ENCODE measurements around the gene ANAPC5.

The ANAPC5 gene

DNA sequence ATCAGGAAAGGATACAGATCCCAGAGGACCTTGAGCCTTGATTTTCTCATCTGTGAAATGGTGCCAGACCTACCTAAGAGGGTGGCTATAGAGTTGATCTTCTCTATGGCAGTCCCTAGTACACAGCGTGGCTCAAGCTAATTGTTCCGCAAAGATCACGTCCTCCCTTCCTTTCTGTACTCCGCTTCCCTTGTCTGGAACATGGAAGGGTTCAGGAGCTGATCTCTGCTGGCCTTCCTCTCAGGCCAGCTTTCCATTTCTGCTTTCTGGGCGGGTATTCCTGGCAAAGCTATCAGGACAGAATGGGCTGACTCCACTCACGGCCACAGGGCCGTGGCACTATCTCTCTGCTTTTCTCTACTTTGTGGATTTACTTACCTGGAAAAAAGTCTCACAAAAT lies 62.2 kb downstream of the ANAPC5 start:
- H3K79me2 ChIP-seq = peaks cover 19% of the 10 kb centered on the region
- no peak overlapping the region for H3K4me2 ChIP-seq (ENCODE audit: low read length)
- H3K27ac ChIP-seq = no peak overlapping the region
- H3K9ac ChIP-seq = no peak overlapping the region
- H3K4me1 ChIP-seq = no peaks in the 10 kb centered on the region
- H3K36me3 ChIP-seq (ENCODE audit: control insufficient read depth, insufficient read depth, low read length) = no peaks in the 10 kb centered on the region
- no peak overlapping the region for H2AFZ ChIP-seq
- no peaks in the 10 kb centered on the region for H3K9me3 ChIP-seq (ENCODE audit: control insufficient read depth, low read length)
- TF ChIP-seq, protein P1, sequence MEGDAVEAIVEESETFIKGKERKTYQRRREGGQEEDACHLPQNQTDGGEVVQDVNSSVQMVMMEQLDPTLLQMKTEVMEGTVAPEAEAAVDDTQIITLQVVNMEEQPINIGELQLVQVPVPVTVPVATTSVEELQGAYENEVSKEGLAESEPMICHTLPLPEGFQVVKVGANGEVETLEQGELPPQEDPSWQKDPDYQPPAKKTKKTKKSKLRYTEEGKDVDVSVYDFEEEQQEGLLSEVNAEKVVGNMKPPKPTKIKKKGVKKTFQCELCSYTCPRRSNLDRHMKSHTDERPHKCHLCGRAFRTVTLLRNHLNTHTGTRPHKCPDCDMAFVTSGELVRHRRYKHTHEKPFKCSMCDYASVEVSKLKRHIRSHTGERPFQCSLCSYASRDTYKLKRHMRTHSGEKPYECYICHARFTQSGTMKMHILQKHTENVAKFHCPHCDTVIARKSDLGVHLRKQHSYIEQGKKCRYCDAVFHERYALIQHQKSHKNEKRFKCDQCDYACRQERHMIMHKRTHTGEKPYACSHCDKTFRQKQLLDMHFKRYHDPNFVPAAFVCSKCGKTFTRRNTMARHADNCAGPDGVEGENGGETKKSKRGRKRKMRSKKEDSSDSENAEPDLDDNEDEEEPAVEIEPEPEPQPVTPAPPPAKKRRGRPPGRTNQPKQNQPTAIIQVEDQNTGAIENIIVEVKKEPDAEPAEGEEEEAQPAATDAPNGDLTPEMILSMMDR (IDR thresholded peaks at IDR 0.05) = no peak
- H3K27me3 ChIP-seq (ENCODE audit: control insufficient read depth, insufficient read depth, low read length) = no peaks in the 10 kb centered on the region
- H3K4me3 ChIP-seq (ENCODE audit: low read depth, low read length) = no peak overlapping the region

DNA sequence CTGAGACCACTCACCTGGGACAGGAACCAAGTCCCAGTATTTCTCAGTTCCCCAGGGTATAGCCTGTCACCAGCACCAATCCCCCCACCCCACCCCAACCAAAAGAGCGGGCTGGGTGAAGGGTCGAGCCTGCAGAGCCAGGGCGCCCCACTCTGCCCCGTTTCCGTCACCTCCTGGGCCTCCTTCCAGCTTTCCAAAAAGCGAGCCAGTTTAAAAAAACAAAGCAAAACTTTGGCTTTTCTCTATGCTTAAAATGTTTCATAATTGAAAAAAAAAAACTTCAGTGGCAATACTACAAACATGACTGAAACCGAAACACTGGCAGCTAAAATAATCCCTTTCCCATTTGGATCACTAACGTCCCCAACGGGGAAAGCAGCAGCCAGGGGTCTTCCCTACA lies 63.2 kb downstream of the ANAPC5 start:
- H3K27ac ChIP-seq = no peak overlapping the region
- no peaks in the 10 kb centered on the region for H3K27me3 ChIP-seq (ENCODE audit: control insufficient read depth, insufficient read depth, low read length)
- no peaks in the 10 kb centered on the region for H3K36me3 ChIP-seq (ENCODE audit: control insufficient read depth, insufficient read depth, low read length)
- no peaks in the 10 kb centered on the region for H3K4me1 ChIP-seq
- no peak overlapping the region for H3K9ac ChIP-seq
- no peak overlapping the region for H2AFZ ChIP-seq
- no peak overlapping the region for H3K4me3 ChIP-seq (ENCODE audit: low read depth, low read length)
- H3K79me2 ChIP-seq = peaks cover 15% of the 10 kb centered on the region
- TF ChIP-seq, protein P1 (IDR thresholded peaks at IDR 0.05) = no peak
- no peaks in the 10 kb centered on the region for H3K9me3 ChIP-seq (ENCODE audit: control insufficient read depth, low read length)
- no peak overlapping the region for H3K4me2 ChIP-seq (ENCODE audit: low read length)

DNA sequence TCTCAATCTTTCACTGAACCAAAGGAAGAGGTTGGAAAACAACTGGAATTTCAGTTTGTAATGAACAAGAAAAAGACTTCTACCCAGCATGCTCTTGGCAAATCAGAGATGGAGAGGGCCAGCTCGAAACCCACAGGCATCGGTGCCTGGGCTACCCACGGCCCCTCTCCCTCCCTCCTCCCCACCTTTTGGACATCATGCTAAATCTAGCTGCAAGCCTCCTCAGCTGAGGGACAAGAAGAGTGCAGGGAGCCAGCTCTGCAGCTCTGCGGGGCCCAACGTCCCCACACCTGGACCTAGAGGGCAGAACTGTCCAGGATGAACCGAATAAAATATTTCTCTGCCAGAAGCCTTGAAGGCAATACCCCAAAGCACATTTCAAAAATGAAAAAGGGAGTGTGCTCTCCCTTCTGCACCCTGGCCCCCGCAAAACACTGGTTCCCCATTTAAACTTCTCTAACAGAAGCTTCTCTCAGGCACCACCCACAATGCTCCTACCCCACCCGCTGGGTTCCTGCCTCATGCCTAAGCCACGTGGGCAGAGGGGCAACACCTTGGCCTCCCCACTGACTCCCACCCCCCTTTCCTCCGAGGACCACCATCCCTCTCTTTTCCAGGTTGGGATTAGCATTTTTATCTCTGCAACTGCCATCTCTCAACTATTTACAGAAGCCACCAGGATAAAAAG lies 63.9 kb downstream of the ANAPC5 start:
- no peaks in the 10 kb centered on the region for H3K27me3 ChIP-seq (ENCODE audit: control insufficient read depth, insufficient read depth, low read length)
- no peak overlapping the region for H3K27ac ChIP-seq
- peaks cover 17% of the 10 kb centered on the region for H3K79me2 ChIP-seq
- no peak overlapping the region for H2AFZ ChIP-seq
- no peaks in the 10 kb centered on the region for H3K36me3 ChIP-seq (ENCODE audit: control insufficient read depth, insufficient read depth, low read length)
- no peak overlapping the region for H3K9ac ChIP-seq
- TF ChIP-seq, protein P1 (IDR thresholded peaks at IDR 0.05) = no peak
- no peaks in the 10 kb centered on the region for H3K4me1 ChIP-seq
- H3K4me3 ChIP-seq (ENCODE audit: low read depth, low read length) = no peak overlapping the region
- no peak overlapping the region for H3K4me2 ChIP-seq (ENCODE audit: low read length)
- H3K9me3 ChIP-seq (ENCODE audit: control insufficient read depth, low read length) = no peaks in the 10 kb centered on the region

DNA sequence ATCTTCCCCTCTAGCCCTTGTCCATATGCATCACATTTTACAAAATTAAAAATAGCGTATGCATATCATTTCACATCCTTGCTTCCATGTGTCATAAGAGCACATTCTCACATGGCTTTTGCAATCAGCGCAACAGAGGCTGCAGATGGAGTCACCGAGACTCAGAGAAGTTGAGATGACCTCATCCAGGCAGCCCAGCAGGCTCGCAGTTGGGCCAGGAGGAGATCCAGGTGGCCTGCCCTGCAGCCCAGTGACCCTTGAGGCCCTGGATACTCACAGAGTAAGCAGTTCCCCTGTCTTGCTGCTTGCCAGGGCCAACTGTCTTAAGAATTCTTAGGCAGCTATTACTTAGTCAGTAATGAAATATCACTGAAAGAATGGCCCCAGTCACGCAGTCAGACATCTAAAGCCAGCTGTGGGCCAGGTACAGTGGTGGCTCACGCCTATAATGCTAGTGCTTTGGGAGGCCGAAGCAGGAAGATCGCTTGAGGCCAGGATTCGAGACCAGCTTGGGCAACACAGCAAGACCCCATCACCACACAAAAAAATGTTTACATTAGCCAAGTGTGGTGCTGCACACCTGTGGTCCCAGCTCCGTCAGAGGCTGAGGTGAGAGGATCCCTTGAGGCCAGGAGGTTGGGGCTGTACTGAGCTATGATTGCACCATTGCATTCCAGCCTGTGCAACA lies 64.8 kb downstream of the ANAPC5 start:
- Histone ChIP-seq H3K9ac (no peak overlapping the region), H3K4me3 (ENCODE audit: low read depth, low read length) (no peak overlapping the region), H3K27me3 (ENCODE audit: control insufficient read depth, insufficient read depth, low read length) (no peaks in the 10 kb centered on the region), H3K4me1 (no peaks in the 10 kb centered on the region), H3K36me3 (ENCODE audit: control insufficient read depth, insufficient read depth, low read length) (no peaks in the 10 kb centered on the region), H3K4me2 (ENCODE audit: low read length) (no peak overlapping the region), H3K79me2 (peaks cover 17% of the 10 kb centered on the region), H2AFZ (no peak overlapping the region), H3K27ac (no peak overlapping the region), H3K9me3 (ENCODE audit: control insufficient read depth, low read length) (no peaks in the 10 kb centered on the region)
- TF ChIP-seq, protein P1 (IDR thresholded peaks at IDR 0.05) = no peak
